HG02943 (cell line): ENCODE data around the gene PALLD.

ENCODE experiments used
- ATAC-seq: cut with Tn5 transposase; IDR thresholded peaks from one replicate; pipeline ENCODE4 v1.9.1; 2021; ENCODE audit warnings: mild to moderate bottlenecking, low read depth, moderate library complexity; ENCODE audit not compliant: unreplicated experiment

PALLD gene

GRCh38 chr4:168955674-168956073 is 458.8 kb downstream of the PALLD start:
- ATAC-seq: no peak

GRCh38 chr4:168960716-168961115 is 463.9 kb downstream of the PALLD start:
- no peak for ATAC-seq

- ATAC-seq: no peak
Observed at GRCh38 chr4:168972596-168972995, 475.7 kb downstream of the PALLD start.
